Natural killer cell (primary cell): ENCODE measurements around the gene IPO9. TPM values are rescaled to one million over a fixed set of nuclear protein-coding genes. Genes with fewer than 3 reads are reported as not detected.

ENCODE experiments used
- ATAC-seq, 3 donors: fragments of 150-1000 bp in 2 of 3; fragments of 200-7000 bp in 1 of 3; cut with Tn5 transposase; 1 replicate in 1 of 3; 2 replicates in 2 of 3; pipeline ENCODE4 v1.10.0; 2021; ENCODE audit warnings: mild to moderate bottlenecking in 2 of 3, moderate library complexity in 2 of 3
- DNase-seq, 2 donors: peaks; one replicate each; pipeline versions ENCODE4 v3.0.0 to v3.0.0-alpha.2; 2013 to 2021; ENCODE audit warnings: mixed read lengths in 1 of 2
- H3K27ac ChIP-seq: one replicate; pipeline ENCODE4 v1.5.1; 2013; ENCODE audit warnings: mild to moderate bottlenecking, low read length
- H3K27me3 ChIP-seq: one replicate; pipeline ENCODE4 v1.6.1; 2013; ENCODE audit warnings: low read length; ENCODE audit not compliant: control insufficient read depth, insufficient read depth
- H3K36me3 ChIP-seq: one replicate; pipeline ENCODE4 v1.6.1; 2013; ENCODE audit warnings: low read length; ENCODE audit not compliant: control insufficient read depth, insufficient read depth
- H3K4me1 ChIP-seq: one replicate; pipeline ENCODE4 v1.6.1; 2013; ENCODE audit warnings: low read length; ENCODE audit not compliant: control insufficient read depth, insufficient read depth
- H3K4me3 ChIP-seq: one replicate; pipeline ENCODE4 v1.5.1; 2013; ENCODE audit warnings: low read length
- H3K9me3 ChIP-seq: one replicate; pipeline ENCODE4 v1.6.1; 2013; ENCODE audit warnings: low read length; ENCODE audit not compliant: control insufficient read depth, insufficient read depth
- H3K27ac Mint-ChIP-seq, 2 donors: one replicate each; pipeline ENCODE4 v1.8.0; 2022; ENCODE audit warnings: mild to moderate bottlenecking in 2 of 2, mixed read lengths in 2 of 2, moderate library complexity in 1 of 2
- H3K27me3 Mint-ChIP-seq, 2 donors: one replicate each; pipeline ENCODE4 v1.8.0; 2022; ENCODE audit warnings: low read depth in 2 of 2, mixed read lengths in 2 of 2
- H3K36me3 Mint-ChIP-seq: one replicate; pipeline ENCODE4 v1.8.0; 2022; ENCODE audit warnings: mixed read lengths
- H3K4me1 Mint-ChIP-seq, 2 donors: one replicate each; pipeline ENCODE4 v1.8.0; 2022; ENCODE audit warnings: mixed read lengths in 2 of 2
- H3K4me3 Mint-ChIP-seq: one replicate; pipeline ENCODE4 v1.8.0; 2022; ENCODE audit warnings: mild to moderate bottlenecking, moderate library complexity, mixed read lengths
- H3K9me3 Mint-ChIP-seq, 2 donors: one replicate each; pipeline ENCODE4 v1.8.0; 2022; ENCODE audit warnings: mixed read lengths in 2 of 2
- WGBS: methylation state at CpG from one replicate; pipeline ENCODE4 v1.1.7; 2013; ENCODE audit warnings: missing lambda C conversion rate; ENCODE audit not compliant: insufficient coverage; 5-methylcytosine and 5-hydroxymethylcytosine counted together
- intact Hi-C: fragments of 100-400 bp; cut with micrococcal nuclease; formaldehyde crosslinking; loops from one replicate; pipeline ENCODE4 v1.14.2; 2022
- total RNA-seq, 4 donors: library from RNA; stranded (reverse); fragments of 120-200 nt in 1 of 4; gene quantifications; one replicate each; pipeline versions ENCODE4 v1.2.3 to v1.2.4, GENCODE V29; 2013 to 2022
- TF ChIP-seq, protein P1 (sequence below): fragments of 200-600 bp; IDR thresholded peaks from one replicate; pipeline ENCODE4 v1.8.0; 2022; ENCODE audit warnings: antibody characterized with exemption

IPO9 gene
- total RNA-seq, 3 donors from 2014 or later (not counting 1 experiment from before 2014, with no cell fraction given), result 27.0 to 35.5 (median 34.6) TPM

DNA sequence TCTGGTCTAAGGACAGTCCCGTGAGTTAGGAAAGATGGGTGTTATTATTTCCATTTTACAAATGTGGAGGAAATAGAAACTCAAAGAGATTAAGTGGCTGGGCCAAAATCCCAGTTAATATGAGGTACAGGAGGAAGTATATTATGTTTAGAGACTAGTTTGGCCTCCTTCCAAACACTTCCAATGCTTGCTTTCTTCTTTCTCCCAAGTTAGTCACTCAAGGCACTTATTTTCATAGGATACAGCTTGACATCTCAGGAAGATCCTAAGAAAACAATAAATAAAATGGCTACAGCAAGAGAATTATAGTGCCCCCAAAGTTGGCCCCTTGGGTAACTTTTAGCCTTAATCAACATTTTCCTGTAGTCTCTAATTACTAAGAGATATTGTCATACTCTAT is 47.5 kb upstream of the IPO9 start:
- H3K27ac Mint-ChIP-seq, result no peak overlapping the region
- no peaks in the 10 kb centered on the region for H3K36me3 ChIP-seq
- H3K27ac ChIP-seq, result no peak overlapping the region
- 57% methylated on average over 1 of the region's 1 CpG for WGBS
- no peaks in the 10 kb centered on the region for H3K9me3 Mint-ChIP-seq
- no peaks in the 10 kb centered on the region for H3K36me3 Mint-ChIP-seq
- H3K27me3 Mint-ChIP-seq, result peaks cover 3 to 8% of the 10 kb centered on the region in 2 donors
- no peaks in the 10 kb centered on the region for H3K27me3 ChIP-seq
- H3K9me3 ChIP-seq, result no peaks in the 10 kb centered on the region
- H3K4me3 Mint-ChIP-seq, result no peak overlapping the region
- H3K4me3 ChIP-seq, result no peak overlapping the region
- intact Hi-C loops, result no loop called here
- DNase-seq, result no peak
- no peak for ATAC-seq
- H3K4me1 ChIP-seq, result no peaks in the 10 kb centered on the region
- TF ChIP-seq, protein P1, sequence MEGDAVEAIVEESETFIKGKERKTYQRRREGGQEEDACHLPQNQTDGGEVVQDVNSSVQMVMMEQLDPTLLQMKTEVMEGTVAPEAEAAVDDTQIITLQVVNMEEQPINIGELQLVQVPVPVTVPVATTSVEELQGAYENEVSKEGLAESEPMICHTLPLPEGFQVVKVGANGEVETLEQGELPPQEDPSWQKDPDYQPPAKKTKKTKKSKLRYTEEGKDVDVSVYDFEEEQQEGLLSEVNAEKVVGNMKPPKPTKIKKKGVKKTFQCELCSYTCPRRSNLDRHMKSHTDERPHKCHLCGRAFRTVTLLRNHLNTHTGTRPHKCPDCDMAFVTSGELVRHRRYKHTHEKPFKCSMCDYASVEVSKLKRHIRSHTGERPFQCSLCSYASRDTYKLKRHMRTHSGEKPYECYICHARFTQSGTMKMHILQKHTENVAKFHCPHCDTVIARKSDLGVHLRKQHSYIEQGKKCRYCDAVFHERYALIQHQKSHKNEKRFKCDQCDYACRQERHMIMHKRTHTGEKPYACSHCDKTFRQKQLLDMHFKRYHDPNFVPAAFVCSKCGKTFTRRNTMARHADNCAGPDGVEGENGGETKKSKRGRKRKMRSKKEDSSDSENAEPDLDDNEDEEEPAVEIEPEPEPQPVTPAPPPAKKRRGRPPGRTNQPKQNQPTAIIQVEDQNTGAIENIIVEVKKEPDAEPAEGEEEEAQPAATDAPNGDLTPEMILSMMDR, result no peak
- no peaks in the 10 kb centered on the region for H3K4me1 Mint-ChIP-seq

DNA sequence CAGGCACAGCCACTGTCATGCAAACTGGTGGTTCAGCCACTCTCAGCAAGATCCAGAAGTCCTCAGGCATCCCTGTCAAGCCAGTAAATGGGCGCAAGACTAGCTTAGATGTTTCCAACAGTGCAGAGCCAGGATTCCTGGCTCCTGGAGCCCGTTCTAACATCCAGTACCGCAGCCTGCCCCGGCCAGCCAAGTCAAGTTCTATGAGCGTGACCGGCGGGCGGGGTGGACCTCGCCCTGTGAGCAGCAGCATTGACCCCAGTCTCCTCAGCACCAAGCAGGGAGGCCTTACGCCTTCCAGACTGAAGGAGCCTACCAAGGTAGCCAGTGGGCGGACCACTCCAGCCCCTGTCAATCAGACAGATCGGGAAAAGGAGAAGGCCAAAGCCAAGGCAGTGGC is 46.6 kb upstream of the IPO9 start:
- no peaks in the 10 kb centered on the region for H3K9me3 ChIP-seq
- H3K27ac Mint-ChIP-seq, result no peak overlapping the region
- intact Hi-C loops, result no loop called here
- H3K27me3 ChIP-seq, result no peaks in the 10 kb centered on the region
- H3K36me3 ChIP-seq, result no peaks in the 10 kb centered on the region
- 91% methylated on average over 12 of the region's 12 CpGs for WGBS
- no peak overlapping the region for H3K4me3 ChIP-seq
- no peaks in the 10 kb centered on the region for H3K36me3 Mint-ChIP-seq
- no peaks in the 10 kb centered on the region for H3K9me3 Mint-ChIP-seq
- H3K4me3 Mint-ChIP-seq, result no peak overlapping the region
- ATAC-seq (no peak), DNase-seq (no peak)
- peaks cover 3 to 8% of the 10 kb centered on the region in 2 donors for H3K27me3 Mint-ChIP-seq
- H3K27ac ChIP-seq, result no peak overlapping the region
- no peaks in the 10 kb centered on the region for H3K4me1 Mint-ChIP-seq
- TF ChIP-seq, protein P1, result no peak
- no peaks in the 10 kb centered on the region for H3K4me1 ChIP-seq

DNA sequence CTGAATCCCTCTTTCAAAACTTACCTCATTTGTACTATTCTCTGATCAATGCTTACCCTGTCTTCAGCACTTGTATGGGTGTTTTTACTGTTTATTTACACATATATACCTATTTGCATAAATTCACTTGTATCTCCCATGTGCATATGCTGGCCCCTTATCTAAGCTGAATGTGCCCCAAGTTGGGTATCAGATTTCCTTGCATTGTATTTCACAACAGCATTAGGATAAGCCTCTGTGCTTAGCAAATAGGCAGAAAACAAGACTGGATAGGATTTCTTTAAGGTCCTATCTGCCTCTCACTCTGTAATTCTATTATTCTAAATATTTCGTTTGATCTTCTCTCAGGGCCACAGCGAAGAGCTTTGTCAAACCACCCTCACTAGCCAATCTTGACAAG is 45.9 kb upstream of the IPO9 start:
- Mint-ChIP-seq H3K4me1 (no peaks in the 10 kb centered on the region), H3K36me3 (no peaks in the 10 kb centered on the region), H3K27ac (no peak overlapping the region), H3K9me3 (no peaks in the 10 kb centered on the region), H3K4me3 (no peak overlapping the region), H3K27me3 (peaks cover 3 to 8% of the 10 kb centered on the region in 2 donors)
- no peaks in the 10 kb centered on the region for H3K4me1 ChIP-seq
- no peaks in the 10 kb centered on the region for H3K9me3 ChIP-seq
- H3K4me3 ChIP-seq, result no peak overlapping the region
- H3K36me3 ChIP-seq, result no peaks in the 10 kb centered on the region
- no peak for DNase-seq
- TF ChIP-seq, protein P1, result no peak
- H3K27me3 ChIP-seq, result no peaks in the 10 kb centered on the region
- intact Hi-C loops, result no loop called here
- no peak for ATAC-seq
- no peak overlapping the region for H3K27ac ChIP-seq
- WGBS, result 86% methylated on average over 2 of the region's 2 CpGs

DNA sequence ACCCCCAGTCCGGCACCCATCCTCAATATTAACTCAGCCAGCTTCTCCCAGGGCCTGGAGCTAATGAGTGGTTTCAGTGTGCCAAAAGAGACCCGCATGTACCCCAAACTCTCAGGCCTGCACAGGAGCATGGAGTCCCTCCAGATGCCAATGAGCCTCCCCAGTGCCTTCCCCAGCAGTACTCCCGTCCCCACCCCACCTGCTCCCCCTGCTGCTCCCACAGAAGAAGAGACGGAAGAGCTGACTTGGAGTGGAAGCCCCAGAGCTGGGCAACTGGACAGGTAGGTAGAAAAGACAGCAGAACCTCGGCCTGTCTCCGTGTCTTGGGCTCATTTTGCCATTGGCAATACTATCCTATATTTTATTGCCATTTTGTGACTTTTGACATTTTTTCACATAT is 45.4 kb upstream of the IPO9 start:
- Mint-ChIP-seq H3K4me1 (no peaks in the 10 kb centered on the region), H3K27ac (no peak overlapping the region), H3K9me3 (no peaks in the 10 kb centered on the region), H3K36me3 (no peaks in the 10 kb centered on the region), H3K4me3 (no peak overlapping the region), H3K27me3 (peaks cover 3 to 4% of the 10 kb centered on the region in 2 donors)
- no peak for DNase-seq
- H3K9me3 ChIP-seq, result no peaks in the 10 kb centered on the region
- no peak overlapping the region for H3K27ac ChIP-seq
- TF ChIP-seq, protein P1, result no peak
- H3K27me3 ChIP-seq, result no peaks in the 10 kb centered on the region
- no peak for ATAC-seq
- H3K4me3 ChIP-seq, result no peak overlapping the region
- no peaks in the 10 kb centered on the region for H3K36me3 ChIP-seq
- intact Hi-C loops, result no loop called here
- WGBS, result 90% methylated on average over 6 of the region's 6 CpGs
- H3K4me1 ChIP-seq, result no peaks in the 10 kb centered on the region
